A673 (cell line): ENCODE results near the gene EPHB2.

Experiments used
- EZH2 ChIP-seq: fragments of 200-600 bp; sonication (generic); IDR thresholded peaks from 2 replicates; pipeline ENCODE4 v1.6.1; 2017; ENCODE audit warnings: borderline replicate concordance, low read depth, mild to moderate bottlenecking, mixed read lengths, antibody characterized with exemption, low read length; ENCODE audit not compliant: poor library complexity, severe bottlenecking
- TF ChIP-seq, protein P1 (sequence below): fragments of 300-800, 200-600 bp; sonication (generic); conservative IDR thresholded peaks from 2 replicates; pipeline ENCODE4 v1.5.1; 2017; ENCODE audit warnings: low read depth, mild to moderate bottlenecking, antibody characterized with exemption, low read length, moderate library complexity, mixed read lengths

DNA sequence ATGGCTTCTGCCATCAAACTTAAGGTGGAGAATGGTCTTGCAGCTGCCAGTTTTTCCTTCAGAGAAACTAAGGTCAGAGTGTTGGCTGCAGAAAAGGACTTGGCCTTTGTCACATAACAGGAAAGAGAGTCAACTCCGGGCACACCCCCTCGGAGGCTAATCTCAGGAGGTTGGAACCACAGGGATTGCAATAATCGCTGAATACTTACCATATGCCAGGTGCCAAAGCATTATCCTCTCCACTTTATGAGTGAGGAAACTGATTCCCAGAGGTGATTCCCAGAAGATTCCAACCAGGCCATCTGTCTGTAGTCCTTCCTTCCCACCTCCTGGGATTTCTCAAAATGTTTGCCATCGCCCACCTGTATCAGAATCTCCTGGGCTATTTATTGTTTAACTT, 208.0 kb downstream of the EPHB2 start:
- TF ChIP-seq, protein P1, sequence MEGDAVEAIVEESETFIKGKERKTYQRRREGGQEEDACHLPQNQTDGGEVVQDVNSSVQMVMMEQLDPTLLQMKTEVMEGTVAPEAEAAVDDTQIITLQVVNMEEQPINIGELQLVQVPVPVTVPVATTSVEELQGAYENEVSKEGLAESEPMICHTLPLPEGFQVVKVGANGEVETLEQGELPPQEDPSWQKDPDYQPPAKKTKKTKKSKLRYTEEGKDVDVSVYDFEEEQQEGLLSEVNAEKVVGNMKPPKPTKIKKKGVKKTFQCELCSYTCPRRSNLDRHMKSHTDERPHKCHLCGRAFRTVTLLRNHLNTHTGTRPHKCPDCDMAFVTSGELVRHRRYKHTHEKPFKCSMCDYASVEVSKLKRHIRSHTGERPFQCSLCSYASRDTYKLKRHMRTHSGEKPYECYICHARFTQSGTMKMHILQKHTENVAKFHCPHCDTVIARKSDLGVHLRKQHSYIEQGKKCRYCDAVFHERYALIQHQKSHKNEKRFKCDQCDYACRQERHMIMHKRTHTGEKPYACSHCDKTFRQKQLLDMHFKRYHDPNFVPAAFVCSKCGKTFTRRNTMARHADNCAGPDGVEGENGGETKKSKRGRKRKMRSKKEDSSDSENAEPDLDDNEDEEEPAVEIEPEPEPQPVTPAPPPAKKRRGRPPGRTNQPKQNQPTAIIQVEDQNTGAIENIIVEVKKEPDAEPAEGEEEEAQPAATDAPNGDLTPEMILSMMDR = no peak
- no peak for TF ChIP-seq EZH2
